Esophagus muscularis mucosa (tissue), 4 donors: ENCODE measurements around the gene OTUD7B.

Source experiments
- CTCF ChIP-seq, 3 experiments: fragments of 200-600 bp in 2 of 3; fragments of 450-650 bp in 1 of 3; sonication (generic) in 2 of 3; IDR thresholded peaks; one replicate each; pipeline ENCODE4 v1.5.1; 2017 to 2019; ENCODE audit warnings: antibody characterized with exemption in 3 of 3, mild to moderate bottlenecking in 2 of 3, moderate library complexity in 1 of 3
- EP300 ChIP-seq: sonication (generic); formaldehyde crosslinking; IDR thresholded peaks from one replicate; pipeline ENCODE4 v1.6.1; 2017; ENCODE audit warnings: antibody characterized with exemption
- POLR2A ChIP-seq: fragments of 450-650 bp; IDR thresholded peaks from one replicate; pipeline ENCODE4 v1.6.1; 2017; ENCODE audit warnings: antibody characterized with exemption, moderate library complexity, mild to moderate bottlenecking, low read depth

DNA sequence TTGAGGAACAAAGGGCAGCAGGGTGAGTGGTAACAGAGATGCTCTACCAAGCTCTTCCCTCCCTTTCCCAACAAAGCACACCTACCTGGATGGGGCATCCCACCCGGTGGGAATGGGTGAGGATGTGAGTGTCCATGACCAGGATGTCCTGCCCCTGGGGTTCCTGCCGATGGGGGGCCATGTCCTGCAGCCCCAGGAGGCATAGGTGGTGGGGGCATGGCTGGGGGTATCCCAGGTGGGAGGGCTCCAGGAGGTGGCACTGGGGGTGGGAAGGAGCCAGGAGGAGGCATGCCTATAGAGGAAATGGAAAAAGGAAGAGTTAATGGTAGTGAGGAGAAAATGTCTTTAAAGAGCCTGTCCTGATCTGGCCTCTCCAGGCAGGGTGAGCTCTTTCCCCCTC lies 84.8 kb downstream of the OTUD7B start:
- TF ChIP-seq CTCF (IDR thresholded peaks at IDR 0.05): no peak
- TF ChIP-seq EP300: no peak
- TF ChIP-seq POLR2A: no peak
